Activated T-cell treated with anti-CD3 and anti-CD28 coated beads, Interleukin-2, amount 50 U/mL, for 24 hours (primary cell): ENCODE measurements around the gene PNN.
"Not testable (repeated sequence)": the region's sequence is repeated elsewhere in the genome, so short reads cannot be mapped to it uniquely, and the experiment has no call there.

Experiments used
- DNase-seq: peaks from one replicate; pipeline ENCODE4 v3.0.0-alpha.2; 2020
- H3K27ac Mint-ChIP-seq: 2 replicates; pipeline ENCODE4 v1.8.0; 2020; ENCODE audit warnings: mild to moderate bottlenecking, mixed read lengths
- H3K27me3 Mint-ChIP-seq: 2 replicates; pipeline ENCODE4 v1.8.0; 2020; ENCODE audit warnings: mixed read lengths
- H3K36me3 Mint-ChIP-seq: 2 replicates; pipeline ENCODE4 v1.8.0; 2020; ENCODE audit warnings: low read depth, mixed read lengths
- H3K4me1 Mint-ChIP-seq: 2 replicates; pipeline ENCODE4 v1.8.0; 2020; ENCODE audit warnings: low read depth, mixed read lengths
- H3K4me3 Mint-ChIP-seq: 2 replicates; pipeline ENCODE4 v1.8.0; 2020; ENCODE audit warnings: mild to moderate bottlenecking, moderate library complexity, mixed read lengths
- H3K9me3 Mint-ChIP-seq: 2 replicates; pipeline ENCODE4 v1.8.0; 2020; ENCODE audit warnings: mixed read lengths

Gene PNN

GRCh38 chr14:39230416-39231035 lies 55.5 kb downstream of the PNN start:
- Mint-ChIP-seq H3K36me3 (no peaks in the 10 kb centered on the region), H3K4me3 (no peak overlapping the region), H3K27ac (peak overlapping the region; percentile 76), H3K4me1 (peaks cover 49% of the 10 kb centered on the region), H3K27me3 (no peaks in the 10 kb centered on the region), H3K9me3 (no peaks in the 10 kb centered on the region)
- DNase-seq = no peak

- not testable (repeated sequence) for H3K4me3 Mint-ChIP-seq, H3K9me3 Mint-ChIP-seq, H3K27me3 Mint-ChIP-seq, H3K36me3 Mint-ChIP-seq, DNase-seq
- H3K27ac Mint-ChIP-seq = peak overlapping the region; percentile 2
- H3K4me1 Mint-ChIP-seq = peaks cover 49% of the 10 kb centered on the region
These were observed 56.9 kb downstream of the PNN start for GRCh38 chr14:39231751-39232553.
